HUDEP-2 (cell line): Measurements from ENCODE around the gene LAMA5.
A peak's percentile ranks its signal among the peaks of the same experiment; 100 is the strongest.

ENCODE experiments used
- DNase-seq, 76 experiments: peaks; one replicate each; lab custom pipeline; 2025; ENCODE audit not compliant: unreplicated experiment in 76 of 76; lab: John Stamatoyannopoulos, UW

LAMA5 gene

DNA sequence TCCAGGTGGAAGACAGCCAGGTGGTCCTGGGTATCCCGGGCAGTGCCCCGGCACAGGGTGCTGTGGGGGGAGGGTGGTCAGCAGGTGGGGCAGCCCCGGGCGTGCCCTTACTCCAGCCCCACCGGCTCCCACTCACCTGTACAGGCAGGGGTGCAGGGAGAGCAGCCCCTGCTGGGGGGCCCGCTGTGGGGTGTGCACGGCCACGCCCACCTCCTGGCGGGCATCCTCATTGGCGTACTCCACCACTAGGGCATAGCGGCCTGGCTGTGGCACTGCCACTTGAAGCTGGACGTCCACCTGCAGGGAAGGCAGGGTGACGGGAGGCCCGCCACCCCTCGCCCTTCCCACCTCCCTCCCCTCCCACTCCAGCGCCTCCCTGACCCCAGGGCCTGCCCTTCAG, 34.7 kb downstream of the LAMA5 start:
- DNase-seq, result no peak

- DNase-seq, result no peak
Observed at GRCh38 chr20:62331347-62331746, 35.8 kb downstream of the LAMA5 start.

- DNase-seq, result no peak
Observed at GRCh38 chr20:62330576-62331317, 36.4 kb downstream of the LAMA5 start.

DNA sequence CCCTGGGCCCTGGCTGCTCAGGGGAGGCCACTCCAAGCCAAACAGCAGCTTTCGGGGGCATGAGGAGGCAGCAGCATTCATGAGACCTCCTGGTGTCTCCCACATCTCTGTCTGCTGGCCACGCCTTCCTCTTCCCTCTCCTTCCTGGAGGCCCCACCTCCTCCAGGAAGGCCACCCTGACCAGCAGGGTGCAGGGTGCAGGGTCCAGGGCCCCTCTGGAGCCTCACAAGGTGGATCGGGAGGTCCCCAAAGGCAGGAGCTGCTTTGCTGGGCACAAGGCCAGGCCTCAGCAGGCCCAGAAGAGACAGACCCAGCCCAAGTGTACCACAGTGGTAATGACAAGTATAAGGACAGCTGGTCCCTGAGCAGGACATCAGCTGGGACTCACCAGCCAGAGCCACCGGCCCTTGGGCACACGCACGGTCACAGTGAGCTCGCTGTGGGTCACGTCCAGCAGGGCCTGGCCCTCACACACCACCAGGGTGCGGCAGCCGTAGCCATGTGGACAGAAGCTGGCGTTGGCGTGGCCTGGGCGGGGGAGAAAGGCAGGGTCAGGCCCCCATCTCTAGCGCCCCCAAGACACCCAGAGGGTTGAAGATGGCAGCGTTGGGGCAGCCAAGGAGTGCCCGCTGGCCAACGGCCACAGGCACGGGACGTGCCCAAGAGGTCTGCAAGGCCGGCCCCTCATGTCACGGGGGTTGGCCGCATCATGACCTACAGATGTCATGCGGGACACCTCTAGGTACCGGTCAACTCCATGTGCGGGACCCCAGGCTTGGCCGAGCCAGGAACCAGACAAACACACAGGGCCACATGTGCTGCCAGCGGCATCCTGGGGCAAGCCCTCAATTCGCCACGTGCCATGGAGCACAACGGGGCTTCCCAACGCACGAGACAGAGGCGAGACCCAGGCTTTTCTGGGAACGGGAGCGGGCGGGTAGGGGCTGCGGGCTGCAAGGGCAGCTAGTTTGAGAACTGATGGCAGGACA, 37.4 kb downstream of the LAMA5 start:
- DNase-seq, result no peak

- no peak for DNase-seq
Observed at GRCh38 chr20:62328684-62329388, 38.3 kb downstream of the LAMA5 start.

DNA sequence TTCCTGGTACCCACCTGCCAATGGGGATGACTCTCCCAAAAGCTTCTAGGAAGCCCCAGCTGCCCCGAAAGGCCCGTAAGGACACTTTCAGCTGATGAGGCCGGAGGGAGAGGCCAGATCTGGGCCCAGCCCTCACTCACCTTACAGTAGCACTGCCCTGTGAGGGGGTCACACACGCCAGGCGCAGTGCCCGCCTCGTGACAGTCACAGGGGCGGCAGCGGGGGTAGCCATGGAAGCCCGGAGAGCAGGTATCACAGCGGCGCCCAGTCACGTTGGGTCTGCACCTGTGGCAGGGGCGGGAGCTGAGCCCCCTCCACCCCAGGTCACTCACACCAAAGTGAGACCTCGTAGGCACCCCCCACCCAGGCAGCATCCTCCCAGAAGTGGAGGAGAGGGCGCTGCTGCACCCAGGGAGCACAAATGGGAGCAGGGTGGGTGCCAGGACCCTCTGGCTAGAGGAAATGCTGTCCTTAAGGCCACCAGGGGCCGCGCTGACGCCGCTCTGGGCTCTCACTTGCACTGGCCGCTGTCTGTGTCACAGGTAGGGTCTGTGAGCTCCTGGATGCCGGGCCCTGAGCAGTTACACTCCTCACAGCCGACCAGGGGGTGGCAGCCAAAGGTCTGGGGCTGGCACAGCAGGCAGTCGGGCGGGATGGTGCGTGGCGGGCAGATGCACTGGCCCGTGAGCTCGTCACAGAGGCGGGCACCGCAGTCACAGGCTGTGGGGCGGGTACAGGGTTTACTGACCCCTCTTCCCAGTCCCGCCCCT, 39.2 kb downstream of the LAMA5 start:
- no peak for DNase-seq

GRCh38 chr20:62326959-62327725, 40.0 kb downstream of the LAMA5 start:
- DNase-seq, result no peak

- no peak for DNase-seq
Observed at GRCh38 chr20:62326559-62326958, 40.6 kb downstream of the LAMA5 start.

DNA sequence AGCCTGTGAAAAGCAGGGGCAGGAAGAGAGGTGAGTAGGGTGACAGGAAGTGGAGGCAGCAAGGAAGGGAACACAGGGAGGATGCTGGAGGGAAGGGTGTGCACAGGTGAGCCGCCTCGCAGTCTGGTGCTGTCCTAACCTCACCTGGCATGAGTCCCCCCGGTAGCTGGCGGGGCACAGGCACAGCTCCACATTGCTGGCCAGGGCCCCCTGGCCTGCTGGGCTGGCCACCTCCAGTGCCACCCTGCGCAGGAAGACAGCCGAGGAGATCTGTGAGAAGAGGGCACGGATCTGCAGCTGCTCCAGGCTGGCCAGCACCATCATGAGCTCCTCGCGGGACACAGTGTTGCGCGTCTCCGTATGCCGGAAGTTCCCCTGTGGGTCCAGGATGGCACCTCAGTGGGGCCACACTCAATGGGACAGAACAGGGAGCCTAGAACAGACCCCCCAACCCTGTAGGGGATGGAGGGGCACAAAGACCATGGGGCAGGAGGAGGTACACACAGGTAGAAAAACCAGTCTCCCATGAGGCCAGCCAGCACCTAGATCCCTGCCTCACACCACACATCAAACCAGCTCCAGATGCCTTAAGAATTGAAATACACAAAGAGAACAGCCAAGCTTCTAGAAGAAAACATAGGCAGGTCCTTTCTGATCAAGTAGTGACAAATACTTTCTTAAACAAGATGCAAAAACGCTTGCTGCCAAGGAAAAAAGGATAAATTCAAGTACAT, 41.8 kb downstream of the LAMA5 start:
- DNase-seq, result no peak

DNA sequence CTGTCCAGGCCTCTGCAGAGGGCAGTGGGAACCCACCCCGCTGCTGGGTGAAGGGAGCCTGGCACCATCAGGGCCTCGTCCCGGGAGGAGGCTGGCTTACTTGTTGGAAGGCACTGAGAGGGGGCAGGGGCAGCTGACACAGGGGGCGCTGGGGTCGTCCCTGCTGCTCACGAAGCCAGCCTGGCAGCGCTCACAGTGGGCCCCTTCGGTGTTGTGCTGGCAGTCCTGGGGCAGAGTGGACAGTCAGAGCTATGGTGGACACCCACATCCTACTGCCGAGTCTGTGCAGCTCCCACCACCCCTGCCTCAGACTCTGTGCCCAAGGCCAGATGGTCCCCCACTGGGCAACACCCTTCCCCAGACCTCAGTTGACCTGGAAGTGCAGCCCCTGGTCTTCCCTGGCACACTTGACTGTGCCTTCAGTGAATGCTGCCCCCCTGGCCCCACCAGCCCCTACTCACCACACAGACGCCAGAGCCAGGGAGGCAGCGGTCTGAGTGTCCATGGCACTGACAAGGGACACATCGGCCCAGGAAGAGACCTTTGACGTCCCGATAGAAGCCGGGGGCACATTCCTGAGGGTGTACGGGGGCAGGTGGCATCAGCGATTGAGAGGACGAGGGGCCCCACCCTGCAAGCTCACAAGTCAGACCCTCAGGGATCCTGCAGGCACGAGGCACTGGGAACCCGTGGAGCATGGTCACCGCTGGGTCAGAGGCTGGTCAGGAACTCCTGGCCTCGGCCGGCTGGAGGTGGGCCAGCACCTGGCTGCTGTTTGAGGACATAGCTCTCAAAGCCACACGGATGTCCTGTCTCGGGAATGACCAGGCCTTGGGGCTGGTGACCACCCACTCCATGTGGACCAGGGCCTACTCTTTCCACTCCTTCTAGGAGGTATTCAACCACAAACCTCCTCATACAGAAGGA, 42.9 kb downstream of the LAMA5 start:
- DNase-seq, result no peak

DNA sequence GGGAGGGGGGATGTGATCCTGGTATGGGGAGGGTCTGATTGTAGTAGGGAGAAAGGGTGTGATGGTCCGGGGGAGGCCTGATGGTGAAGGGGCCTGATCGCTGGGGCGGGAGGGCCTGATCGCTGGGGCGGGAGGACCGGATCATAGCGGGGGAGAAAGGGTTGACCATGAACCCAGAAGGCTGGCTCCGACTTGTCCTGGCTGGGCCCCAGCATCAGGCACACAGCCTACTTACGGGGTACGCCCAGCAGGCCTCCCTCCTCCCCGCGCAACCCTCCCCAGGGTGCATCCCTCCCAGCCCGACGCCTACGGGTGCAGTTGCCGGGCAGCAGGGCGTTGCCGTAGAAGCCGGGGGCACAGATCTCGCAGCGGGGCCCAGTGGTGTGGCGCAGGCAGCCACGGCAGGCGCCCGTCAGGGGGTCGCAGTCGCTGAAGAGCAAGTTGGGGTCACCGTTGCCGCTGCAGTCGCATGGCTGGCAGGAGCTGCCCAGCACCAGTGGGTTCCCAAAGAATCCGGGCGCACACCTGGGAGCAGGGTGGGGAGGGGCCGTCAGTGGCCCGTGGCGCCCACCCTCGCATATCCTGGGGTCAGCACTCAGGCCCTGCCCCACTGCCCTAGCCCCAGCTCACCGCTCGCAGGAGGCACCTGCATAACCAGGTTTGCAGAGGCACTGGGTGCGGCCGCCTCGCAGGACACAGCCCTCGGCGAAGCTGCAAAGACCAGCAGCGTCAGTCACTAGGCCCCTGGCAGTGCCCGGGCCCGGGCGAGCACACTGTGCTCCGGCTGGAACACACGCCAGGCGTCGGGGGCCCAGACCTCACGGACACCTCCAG, 43.7 kb downstream of the LAMA5 start:
- DNase-seq, result no peak

DNA sequence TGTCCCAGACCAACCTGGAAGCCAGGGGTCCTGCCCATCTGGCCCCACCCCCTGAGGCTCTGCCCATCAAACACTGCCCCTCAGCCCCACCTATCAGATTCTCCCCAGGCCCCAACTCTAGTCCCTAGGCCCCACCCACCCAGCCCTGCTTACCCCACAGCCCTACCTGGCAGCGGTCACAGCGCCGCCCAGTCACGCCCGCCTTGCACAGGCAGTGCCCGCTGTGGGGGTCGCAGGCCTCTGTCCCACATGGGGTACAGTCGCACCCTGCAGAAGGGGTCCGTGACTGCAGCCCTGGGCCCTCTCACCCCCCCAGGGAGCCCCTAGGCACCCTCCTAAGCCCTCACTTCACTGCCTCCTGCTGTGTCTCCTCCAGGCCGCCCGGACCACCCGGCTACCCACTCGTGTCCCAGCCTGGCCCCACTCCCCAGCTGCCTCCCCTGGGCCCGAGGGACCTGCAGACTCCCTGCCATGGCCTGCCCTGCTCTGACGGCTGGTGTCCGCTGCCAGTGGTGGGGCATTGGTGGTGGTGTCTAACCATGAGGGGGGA, 44.5 kb downstream of the LAMA5 start:
- no peak for DNase-seq

GRCh38 chr20:62321975-62322374, 45.1 kb downstream of the LAMA5 start:
- no peak for DNase-seq

DNA sequence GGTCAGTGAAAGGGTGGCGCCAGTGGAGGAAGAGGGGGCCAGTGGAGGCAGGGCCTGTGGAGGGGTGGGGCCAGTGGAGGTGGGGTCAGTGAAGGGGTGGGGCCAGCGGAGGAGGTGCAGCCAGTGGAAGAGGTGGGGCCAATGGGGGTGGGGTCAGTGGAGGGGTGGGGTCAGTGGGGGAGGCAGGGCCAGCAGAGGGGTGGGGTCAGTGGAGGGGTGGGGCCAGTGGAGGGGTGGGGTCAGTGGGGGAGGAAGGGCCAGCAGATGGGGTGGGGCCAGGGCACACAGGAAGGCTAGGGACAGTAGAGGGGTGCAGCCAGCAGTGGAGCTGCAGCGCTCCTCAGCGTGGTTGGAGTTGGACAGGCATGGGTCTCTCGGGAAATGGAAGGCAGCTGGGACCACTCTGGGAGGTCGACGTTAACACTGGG, 45.6 kb downstream of the LAMA5 start:
- DNase-seq, result peak in 49 of 76 experiments; percentile 3 to 70 (median 41)

GRCh38 chr20:62320581-62321354, 46.3 kb downstream of the LAMA5 start:
- peak in 42 of 76 experiments; percentile 7 to 65 (median 42) for DNase-seq

GRCh38 chr20:62319346-62319909, 47.7 kb downstream of the LAMA5 start:
- no peak for DNase-seq
